Activated CD4-positive, CD25-positive, alpha-beta regulatory T cell treated with anti-CD3 and anti-CD28 coated beads, Interleukin-2, amount 50 U/mL, for 72 hours (primary cell): ENCODE results near the gene DRC1.

Source experiments
- DNase-seq: peaks from one replicate; pipeline ENCODE4 v3.0.0; 2021

Gene DRC1

DNA sequence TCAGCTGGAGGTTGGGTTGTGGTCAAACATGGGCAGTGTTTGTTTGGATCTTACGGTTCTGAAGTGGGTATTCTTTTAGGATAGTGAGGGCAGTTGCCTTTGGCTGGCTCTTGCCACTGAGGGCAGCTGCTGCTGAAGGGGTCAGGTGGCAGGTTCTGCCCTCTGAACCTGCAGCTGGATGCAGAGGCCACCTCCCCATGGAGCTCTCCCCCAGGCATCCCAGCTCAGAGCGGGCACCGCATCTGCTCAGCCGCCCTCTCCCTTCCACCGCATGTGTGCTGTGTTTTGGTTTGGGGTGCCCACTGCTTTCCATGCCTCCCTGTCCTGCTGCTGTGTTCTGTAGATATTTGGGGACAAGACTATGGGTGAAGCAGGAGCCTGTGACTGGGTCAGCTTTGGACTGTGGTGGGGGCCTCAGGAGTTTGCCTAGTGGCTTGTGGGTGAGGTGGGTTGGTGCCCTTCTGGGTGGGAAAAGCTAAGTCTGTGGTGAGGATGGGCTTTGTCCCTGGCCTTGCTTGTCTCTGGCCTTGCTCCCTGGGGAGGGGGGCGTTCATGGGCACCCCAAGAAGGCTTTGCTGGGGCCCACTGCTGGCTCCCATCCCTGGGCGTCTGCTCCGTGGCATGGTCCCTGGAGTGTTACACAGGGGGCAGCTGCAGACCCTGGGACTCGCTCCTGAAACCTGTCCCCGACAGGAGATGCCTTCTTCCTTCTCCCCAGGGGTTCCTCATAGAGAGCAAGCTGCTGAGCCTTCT is 47.7 kb downstream of the DRC1 start:
- no peak for DNase-seq

DNA sequence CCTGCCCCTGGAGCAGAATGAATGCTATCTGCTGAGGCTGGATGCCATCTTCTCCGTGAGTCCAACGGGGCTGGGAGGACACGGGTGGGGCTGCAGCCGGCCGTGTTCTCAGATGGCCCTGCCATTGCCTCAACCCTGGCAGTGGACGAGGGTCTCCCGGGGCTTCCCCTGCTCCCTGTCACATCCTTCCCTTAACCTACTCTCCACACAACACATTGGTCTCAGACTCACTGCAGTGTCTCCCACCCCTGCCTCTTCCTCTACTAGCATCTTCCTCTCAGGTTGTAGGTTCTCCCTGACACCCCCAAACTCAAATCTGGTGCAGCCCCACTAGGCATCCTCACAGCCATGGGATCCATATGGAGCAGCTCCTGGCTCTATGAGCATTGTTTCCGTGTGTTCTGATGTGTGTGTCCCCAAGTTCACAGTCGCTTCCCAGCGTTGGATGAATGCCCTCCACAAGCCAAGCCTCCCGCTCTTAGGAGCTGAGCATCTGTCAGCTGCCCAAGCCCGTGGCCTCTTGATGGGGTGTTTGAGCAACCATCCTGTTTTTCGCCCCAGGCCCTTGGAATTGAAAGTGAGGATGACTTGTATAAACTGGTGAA is 48.4 kb downstream of the DRC1 start:
- no peak for DNase-seq

DNA sequence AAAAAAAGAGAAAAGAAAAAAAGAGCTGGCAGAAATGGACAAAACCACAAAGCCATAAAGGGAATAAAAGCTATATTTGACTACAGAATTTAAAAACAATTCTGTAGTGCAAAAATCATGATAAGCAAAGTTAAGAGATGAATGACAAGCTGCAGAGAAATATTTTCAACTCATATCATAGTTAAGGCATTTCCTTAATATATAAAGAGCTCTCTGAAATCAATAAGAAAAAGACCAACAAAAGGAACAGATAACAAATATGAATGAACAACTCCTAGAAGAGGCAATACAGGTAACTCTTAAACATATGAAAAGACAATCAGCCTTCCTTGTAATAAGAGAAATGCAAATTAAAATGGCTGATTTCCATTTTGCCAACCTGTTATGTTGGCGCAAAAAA is 50.0 kb downstream of the DRC1 start:
- no peak for DNase-seq

DNA sequence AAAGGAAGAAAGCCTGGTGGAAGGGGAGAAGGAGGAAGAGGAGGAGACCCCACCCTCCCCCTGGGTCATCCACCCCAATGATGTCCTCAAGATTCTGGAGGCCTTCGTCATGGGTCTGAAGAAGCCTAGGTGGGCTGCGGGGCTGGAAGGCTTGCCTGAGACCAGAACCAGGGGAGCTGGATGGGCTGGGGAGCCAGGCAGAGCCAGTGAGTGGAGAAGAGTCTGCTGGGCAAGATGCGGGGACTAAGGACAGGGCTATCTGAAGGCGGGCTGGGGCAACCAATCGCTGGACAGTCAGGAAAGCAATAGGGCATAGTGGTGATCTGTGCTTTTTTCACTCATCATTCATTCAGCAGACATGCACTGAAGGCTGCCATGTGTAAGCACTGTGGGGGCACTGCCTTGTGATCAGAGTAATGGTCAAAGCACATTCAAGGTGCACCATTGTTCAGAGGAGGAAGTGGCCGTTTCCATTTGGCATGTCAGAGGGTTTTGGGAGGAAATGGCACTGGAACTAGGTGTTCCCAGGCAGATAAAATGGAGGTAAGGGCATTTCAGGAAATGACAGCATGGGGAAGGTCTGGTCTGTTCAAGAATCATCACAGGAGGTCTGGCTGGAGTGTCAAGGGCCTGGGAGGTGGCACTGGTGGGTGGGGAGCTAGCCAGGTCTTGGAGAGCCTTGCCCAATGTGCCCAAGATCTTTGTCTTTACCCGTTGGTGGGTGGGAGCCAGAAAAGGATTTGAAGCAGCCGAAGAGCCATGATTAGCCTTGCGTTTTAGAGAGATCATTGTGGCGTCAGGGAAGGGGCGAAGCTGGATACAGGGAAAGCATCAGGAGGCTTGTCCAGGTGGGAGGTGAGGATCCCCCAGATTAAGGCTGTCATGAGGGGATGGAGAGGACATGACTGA is 52.0 kb downstream of the DRC1 start:
- DNase-seq: peak; percentile 23

DNA sequence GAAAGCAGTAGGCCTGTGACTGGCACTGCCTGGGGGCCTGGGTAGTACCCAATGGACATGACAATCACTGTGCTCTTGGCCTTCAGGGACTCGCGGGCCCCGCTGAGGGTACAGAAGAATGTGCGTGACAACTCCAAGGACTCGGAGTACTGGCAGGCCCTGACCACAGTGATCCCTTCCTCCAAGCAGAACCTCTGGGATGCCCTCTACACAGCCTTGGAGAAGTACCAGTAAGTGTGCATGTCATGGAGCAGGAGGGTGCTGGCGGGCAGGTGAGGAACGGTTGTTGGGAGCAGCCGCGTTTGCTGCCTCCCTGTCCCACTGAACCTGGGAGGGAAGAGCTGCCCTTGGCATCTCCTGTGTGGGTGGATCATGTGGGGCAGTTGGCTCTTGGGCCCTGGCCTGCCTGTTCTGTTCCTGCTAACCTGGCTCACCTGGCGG is 52.9 kb downstream of the DRC1 start:
- peak; percentile 17 for DNase-seq

DNA sequence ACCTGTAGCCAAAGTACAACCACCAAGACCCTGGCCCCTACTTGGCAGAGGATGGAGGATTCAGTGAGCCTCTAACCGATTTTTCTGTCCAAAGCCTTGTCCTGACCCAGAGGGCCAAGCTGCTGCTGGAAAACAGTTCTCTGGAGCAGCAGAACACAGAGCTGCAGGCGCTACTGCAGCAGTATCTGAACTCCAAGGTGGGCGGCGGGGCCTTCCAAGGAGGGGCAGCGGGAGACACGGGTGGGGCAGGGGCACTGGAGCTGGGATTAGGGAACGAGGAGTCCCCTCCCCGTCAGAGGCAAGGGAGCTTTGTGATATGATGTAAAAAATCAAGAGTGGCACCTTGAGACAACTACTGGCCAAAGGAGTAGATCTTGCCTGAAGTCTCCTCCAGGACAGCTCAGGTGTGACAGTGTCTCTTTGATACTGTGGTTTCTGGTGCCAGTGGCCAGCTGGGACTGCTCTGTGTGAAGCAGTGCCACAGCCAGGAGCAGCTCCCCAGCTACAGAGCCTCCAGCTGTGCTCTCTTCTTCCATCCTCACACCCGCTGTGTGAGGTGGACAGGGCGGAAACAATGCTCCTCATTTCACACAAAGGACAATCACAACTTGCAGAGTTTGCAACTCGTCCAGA is 53.4 kb downstream of the DRC1 start:
- peak; percentile 16 for DNase-seq

DNA sequence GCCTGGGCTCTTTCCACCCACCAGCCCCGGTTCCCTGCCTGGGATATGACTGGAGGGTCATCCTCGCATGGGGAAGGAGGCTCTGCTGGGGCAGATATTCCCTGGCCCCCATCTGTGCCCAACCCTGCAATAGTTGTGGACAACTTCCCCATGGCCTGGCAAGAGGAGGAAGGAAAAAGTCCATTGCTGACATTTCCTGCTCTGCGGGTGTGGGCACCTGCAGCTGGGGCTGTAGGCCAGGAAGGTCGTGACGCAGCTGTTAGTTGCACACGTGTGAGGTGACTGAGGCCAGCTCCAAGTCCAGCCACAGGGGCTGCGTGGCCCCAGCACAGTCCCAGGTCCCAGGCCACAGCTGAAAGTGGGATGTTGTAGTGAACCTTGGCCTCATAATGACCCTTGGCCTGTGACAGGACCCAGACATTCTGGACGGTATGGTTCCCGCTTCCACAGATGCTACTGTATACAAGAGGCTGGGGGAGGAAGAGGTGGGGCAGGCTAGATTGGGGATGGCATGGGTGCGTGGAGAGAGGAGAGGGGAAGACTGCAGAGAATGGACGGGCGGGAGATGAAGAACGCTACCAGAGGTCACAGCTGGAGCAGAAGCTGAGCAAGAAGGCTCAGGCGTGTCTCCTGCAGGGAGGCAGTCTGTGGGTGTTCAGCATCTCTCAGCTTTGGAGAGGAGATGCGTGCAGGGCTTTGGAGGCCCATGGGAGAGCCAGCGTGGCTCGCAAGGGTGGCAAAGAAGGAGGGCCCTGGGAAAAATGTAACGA is 54.1 kb downstream of the DRC1 start:
- DNase-seq: peak; percentile 16

DNA sequence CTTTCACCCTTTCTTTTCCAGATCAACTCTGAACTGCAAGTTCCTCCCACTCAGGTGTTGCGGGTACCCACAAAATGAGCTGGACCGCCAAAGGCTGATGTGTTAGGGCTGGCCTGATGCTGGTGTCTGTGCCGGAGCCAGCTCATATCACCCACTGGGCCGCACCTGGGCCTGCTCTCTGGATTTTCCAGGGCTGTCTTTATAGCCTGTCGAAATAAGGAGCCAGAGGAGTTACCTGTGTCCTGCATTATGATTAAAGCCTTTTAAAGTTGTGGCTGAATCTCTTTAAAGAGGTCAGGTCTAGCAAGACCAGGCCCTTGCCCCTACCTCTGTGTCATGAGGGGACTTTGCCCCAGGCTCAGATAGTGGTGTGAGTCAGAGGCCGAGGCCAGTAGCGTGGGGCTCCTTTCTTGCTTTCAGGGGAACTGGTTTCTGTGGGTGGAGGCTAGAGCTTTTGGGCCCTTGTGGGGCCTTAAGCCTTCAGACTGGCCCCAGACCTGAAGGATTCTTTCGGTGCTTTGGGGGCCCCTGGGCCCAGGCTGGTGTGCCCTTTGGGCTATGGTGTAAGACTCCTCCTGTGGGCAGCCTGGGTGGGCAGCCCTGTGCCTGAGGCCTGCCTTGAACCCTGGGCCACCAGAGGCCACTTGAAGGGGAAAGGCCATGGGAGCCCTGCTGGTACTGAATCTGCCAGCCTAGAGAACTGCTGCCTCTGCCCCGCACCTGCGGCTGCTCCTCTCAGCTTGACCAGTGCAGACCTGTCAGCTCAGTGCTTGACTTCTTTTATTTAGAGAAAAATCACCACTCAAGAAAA is 54.9 kb downstream of the DRC1 start:
- peak; percentile 22 for DNase-seq

DNA sequence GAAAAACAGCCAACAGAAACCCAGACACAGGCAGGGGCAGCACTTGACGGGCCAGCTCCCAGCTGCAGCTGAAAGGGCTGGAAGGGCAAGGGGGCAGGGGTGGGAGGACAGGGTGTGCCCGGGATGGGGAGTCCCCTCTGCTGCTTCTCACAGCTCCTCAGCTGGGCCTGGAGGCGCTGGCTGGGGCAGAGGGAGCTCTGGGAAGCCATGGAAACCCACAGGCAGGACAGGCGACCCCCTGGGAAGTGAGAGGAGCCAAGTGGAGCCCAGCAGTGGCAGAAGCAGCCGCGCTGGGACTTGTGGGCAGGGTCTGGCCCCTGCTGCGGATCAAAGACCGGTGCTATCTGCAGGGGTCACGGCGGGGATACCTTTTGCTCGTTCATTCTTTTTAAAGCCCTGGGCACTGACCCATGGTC is 55.5 kb downstream of the DRC1 start:
- DNase-seq: peak; percentile 17

DNA sequence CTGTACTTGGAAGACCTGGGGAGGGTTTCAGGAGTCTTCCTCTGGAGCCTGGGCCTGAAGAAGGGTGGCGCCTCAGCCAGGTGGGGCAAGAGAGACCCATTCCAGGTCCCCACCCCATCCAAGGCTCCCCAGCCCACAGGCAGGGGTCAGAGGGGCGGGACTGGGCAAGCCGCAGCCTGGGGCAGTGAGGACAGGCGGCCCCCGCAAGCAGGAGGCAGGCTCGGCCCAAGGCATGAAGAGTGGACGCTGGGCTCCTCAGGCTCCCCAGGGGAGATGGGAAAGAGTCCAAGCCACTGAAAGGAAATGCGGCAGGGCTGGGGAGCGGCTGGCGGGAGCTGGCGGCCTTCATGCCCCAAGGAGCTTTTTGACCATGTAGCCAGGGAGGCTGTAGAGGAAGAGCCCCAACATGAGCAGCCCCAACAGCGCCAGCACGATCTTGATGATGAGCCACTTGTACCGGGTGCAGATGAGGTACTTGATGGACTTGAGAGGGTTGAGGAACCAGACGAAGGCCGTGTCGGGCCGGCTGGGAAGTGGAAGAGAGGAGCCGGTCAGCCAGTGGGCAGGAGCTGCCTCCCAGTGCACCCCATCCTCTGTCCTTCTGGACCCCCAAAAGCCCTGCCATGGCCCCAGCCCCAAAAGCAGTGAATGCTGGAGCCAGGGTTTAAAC is 56.1 kb downstream of the DRC1 start:
- DNase-seq: peak; percentile 14

DNA sequence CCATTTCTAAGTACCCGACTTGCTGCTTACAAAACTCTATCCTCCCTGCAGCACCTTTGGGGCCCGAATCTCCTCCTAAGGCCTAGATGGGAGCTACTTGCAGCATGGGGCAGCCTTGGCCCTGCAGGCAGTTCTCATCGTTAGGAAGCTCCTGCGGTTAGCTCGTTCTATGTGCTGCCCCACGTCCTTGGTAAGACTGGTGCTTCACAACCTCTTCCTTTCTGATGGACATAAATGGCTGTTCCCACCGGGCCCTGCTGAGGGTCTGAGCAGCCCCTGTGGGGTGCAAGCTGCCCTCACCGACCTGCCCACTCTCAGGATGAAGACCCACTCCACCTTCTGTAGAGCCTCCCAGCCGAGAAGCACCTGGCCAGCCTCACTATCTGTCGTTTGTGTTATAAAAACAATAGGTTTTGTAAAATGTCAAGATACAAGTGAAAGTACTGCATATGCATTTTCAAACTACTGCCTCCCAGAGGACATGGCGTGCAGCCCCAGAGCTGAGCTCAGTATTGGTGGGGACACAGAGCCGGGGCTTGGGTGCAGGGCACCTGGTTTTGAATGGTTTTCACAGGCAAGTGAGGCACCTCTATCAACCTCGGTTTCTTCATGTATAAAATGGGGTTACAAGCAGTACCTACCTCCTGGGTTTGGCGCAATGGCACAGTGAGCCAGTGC is 56.8 kb downstream of the DRC1 start:
- DNase-seq: peak; percentile 19

DNA sequence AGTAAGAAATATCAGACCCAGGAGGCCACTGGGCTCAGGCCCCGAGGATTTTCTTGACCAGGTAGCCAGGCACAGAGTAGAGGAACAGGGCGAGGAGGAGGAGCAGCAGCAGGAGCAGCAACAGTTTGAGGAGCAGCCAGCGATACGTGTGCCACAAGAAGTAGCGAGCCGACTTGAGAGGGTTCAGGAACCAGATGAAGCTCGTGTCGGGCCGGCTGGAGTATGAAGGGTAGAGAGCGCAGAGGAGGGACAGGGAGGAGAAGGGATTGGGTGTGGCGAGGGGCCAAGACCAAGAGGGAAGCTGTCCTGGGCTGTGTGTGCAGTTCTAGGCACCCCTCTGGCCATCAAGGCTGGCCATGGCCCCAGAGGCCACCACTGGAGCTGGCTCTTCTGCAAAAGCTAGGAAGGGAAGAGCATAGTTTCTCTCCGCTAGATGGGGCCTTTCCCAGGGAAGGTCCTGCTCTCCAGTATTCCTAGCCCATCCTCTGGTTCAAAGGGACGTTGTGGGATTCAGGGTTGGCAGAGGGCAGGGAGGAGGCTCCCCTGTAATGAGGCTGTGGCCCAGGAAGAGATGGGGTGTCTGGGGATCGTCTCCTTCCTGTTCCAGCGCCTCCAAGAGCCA is 58.4 kb downstream of the DRC1 start:
- peak; percentile 8 for DNase-seq

DNA sequence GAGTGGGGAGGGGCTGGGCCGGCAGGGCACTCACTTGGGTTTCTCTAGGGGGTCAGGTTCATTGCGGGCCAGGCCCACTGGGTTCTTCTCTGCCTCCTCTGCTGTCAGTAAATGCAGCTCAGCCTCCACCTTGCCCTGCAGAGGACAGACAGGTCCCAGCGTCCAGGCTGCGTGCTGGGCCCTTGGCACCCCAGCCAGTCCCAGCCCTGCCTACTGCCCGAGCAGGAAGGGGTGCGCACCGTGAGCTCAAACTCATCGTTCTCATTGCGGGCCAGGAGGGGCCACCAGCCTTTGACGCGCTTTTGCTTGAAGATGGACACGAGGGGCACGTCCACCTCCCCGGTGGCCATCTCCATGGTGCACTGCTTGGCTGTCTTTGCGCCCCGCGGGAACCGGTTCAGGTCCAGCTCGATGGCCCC is 58.9 kb downstream of the DRC1 start:
- peak; percentile 23 for DNase-seq

DNA sequence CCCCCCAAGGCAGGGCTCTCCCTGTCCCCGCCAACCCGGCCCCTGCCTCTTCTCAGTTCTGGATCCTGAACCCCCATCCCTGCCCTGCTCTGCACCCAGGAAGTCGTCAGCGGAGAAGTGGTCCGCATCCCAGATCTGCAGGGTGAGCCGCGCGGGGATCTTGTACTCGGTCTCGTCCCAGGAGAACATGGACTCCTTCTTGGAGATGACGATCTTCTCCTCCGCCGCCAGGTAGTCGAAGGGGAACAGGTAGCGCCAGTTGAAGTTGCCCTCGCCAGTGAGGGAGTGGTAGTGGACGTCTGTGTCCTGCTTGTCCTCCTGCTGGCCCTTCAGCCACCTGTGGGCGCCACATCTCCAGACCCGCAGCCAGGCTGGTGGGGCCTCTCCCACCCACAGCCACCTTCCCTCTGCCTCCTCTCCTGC is 59.9 kb downstream of the DRC1 start:
- DNase-seq: peak; percentile 19

DNA sequence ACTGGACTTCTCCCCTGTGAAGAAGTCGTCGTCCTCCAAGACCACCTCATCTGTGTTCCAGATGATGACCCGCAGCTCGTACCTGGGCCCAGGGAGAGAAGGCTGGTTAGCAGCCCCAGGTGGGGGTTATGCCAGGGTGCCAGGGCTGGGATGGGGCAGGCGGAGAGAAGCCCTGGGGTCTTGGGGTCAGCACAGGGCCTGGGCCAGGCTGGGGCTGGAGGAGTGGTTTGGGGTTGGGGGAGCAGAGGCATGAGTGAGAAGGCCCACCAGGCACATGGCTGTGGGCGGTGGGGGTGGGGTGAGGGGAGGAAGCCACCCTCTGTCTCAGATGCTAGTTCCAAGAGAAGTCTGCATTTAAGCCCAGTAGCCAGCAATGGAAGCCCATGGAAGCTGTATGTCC is 60.4 kb downstream of the DRC1 start:
- DNase-seq: peak; percentile 16

DNA sequence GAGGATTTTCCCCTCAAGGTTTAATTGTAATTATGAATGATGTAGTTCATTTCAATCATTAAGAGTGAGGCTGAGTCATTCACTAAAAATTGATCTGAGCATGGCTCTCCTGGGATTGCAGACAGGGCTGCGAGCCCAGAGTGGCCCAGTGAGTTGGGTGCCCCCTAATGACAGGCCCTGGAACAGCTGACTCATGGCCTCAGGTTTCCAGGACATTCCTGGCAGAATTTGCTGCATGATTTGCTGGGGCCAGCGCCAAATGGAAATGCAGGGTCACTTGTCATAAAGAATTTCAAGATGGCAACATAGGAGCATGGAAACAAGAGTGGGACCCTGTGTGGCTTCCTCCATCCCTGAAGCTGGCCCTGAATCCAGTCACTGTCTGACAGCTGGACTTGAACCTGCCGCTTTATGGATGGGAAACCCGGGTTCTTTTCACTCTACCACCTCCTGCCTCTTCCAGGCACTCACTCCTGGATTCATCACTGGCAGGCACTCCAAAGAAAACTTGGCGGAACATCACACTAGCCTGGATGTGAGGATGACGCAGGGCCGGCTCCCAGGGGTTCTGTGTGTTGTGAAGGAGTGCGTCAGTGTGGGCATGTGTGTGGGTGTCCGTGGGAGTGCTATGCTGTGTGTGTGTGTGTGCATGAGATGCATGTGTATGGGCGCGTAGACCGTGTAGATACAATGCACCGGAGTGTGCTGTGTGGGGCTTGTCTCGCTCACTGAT is 61.0 kb downstream of the DRC1 start:
- no peak for DNase-seq

DNA sequence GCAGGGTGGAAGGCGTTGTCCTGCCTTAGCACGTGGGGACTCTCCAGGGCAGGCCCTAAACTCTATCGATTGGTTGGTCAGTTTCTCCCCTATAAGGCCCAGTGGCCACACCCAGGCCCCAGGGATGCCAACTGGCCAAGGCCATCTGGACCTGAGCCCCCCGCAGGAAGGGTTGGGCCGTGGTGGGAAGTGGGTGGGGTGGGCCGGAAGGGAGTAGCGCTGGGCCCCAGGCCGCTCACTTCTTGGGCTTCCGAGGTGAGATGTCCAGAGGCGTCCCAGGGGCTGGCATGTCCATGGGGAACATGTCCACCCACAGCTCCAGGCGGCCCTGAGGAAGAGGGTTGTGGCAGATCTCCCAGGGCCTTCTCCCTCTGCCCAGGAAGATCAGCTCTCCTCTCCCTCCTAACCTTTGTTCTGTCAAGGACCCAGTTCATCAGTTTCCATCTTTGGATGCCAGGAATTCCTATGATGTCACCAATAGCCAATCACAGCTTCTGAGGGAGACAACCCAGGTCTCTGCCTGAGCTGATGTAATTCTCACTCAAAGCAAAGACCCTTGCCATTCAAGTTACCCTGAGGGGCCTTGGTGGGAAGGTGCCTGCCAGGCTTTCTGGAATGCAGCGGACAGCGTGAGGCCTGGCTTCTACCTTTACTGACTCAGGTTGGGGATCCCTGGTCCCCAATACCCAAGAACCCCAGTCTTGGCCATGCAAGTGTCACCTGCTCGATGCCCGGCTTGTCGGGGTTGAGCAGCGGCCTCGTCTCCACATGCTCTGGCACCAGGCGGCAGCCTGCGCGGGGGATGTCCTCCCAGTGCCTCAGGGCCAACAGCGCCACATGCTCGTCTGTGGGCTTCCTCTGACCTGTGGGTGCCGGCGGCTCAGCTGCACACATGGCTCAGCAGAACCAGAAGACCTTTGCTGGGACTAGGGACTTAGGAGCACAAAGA is 61.8 kb downstream of the DRC1 start:
- DNase-seq: no peak
